Liver (tissue), 9 donors: ENCODE measurements around the gene UBXN6. TPM values are rescaled to one million over a fixed set of nuclear protein-coding genes. Genes with fewer than 3 reads are reported as not detected.

ENCODE experiments used
- DNase-seq: peaks from one replicate; pipeline ENCODE4 v3.0.0-alpha.2; 2017; ENCODE audit warnings: low spot score
- H3K27ac ChIP-seq, 2 donors: one replicate each; pipeline ENCODE4 v1.7.0; 2013; ENCODE audit warnings: inconsistent platforms in 2 of 2, low read length in 2 of 2, control low read depth in 1 of 2, low read depth in 1 of 2, mild to moderate bottlenecking in 1 of 2
- H3K27me3 ChIP-seq, 4 donors: one replicate each; pipeline versions ENCODE4 v1.6.1 to v1.7.0; 2013; ENCODE audit warnings: low read length in 3 of 4, inconsistent platforms in 1 of 4, mild to moderate bottlenecking in 1 of 4, moderate library complexity in 1 of 4; ENCODE audit not compliant: control insufficient read depth in 4 of 4, insufficient read depth in 4 of 4
- H3K36me3 ChIP-seq, 4 donors: one replicate each; pipeline versions ENCODE4 v1.6.1 to v1.7.0; 2013; ENCODE audit warnings: low read length in 3 of 4, mild to moderate bottlenecking in 3 of 4, low read depth in 1 of 4, moderate library complexity in 1 of 4; ENCODE audit not compliant: control insufficient read depth in 4 of 4, insufficient read depth in 3 of 4
- H3K4me1 ChIP-seq, 4 donors: one replicate each; pipeline versions ENCODE4 v1.6.1 to v1.7.0; 2013; ENCODE audit warnings: low read length in 3 of 4, mild to moderate bottlenecking in 3 of 4, moderate library complexity in 1 of 4; ENCODE audit not compliant: control insufficient read depth in 4 of 4, insufficient read depth in 4 of 4
- H3K4me3 ChIP-seq, 3 donors: one replicate each; pipeline versions ENCODE4 v1.6.1 to v1.7.0; 2013; ENCODE audit warnings: low read length in 3 of 3, control low read depth in 1 of 3, low read depth in 1 of 3, mild to moderate bottlenecking in 1 of 3
- H3K9ac ChIP-seq, 2 donors: one replicate each; pipeline ENCODE4 v1.7.0; 2013; ENCODE audit warnings: low read length in 2 of 2, mild to moderate bottlenecking in 2 of 2, moderate library complexity in 2 of 2, control low read depth in 1 of 2, low read depth in 1 of 2
- H3K9me3 ChIP-seq, 4 donors: one replicate each; pipeline versions ENCODE4 v1.6.1 to v1.7.0; 2013; ENCODE audit warnings: low read length in 3 of 4; ENCODE audit not compliant: control insufficient read depth in 4 of 4
- EGR1 ChIP-seq, 2 donors: IDR thresholded peaks; 2 replicates each; pipeline ENCODE4 v1.6.1; 2016 to 2018; ENCODE audit warnings: antibody characterized with exemption in 2 of 2, low read depth in 2 of 2
- FOXA1 ChIP-seq: IDR thresholded peaks from 2 replicates; pipeline ENCODE4 v1.6.1; 2016; ENCODE audit warnings: antibody characterized with exemption
- FOXA2 ChIP-seq: IDR thresholded peaks from 2 replicates; pipeline ENCODE4 v1.6.1; 2016; ENCODE audit warnings: antibody characterized with exemption
- GABPA ChIP-seq, 2 donors: IDR thresholded peaks in 1 of 2; conservative IDR thresholded peaks in 1 of 2; 2 replicates each; pipeline ENCODE4 v1.6.1; 2016; ENCODE audit warnings: antibody characterized with exemption in 2 of 2, mild to moderate bottlenecking in 1 of 2, moderate library complexity in 1 of 2
- HNF4A ChIP-seq, 2 donors: conservative IDR thresholded peaks; 2 replicates each; pipeline ENCODE4 v1.6.1; 2016; ENCODE audit warnings: antibody characterized with exemption in 2 of 2, mild to moderate bottlenecking in 2 of 2
- HNF4G ChIP-seq: IDR thresholded peaks from 2 replicates; pipeline ENCODE4 v1.6.1; 2016; ENCODE audit warnings: antibody characterized with exemption
- JUND ChIP-seq, 2 donors: IDR thresholded peaks; 2 replicates each; pipeline ENCODE4 v1.6.1; 2016; ENCODE audit warnings: antibody characterized with exemption in 2 of 2
- NR2F2 ChIP-seq: IDR thresholded peaks from 2 replicates; pipeline ENCODE4 v1.6.1; 2016; ENCODE audit warnings: antibody characterized with exemption
- RAD21 ChIP-seq, 2 donors: IDR thresholded peaks; 2 replicates each; pipeline ENCODE4 v1.6.1; 2016; ENCODE audit warnings: antibody characterized with exemption in 2 of 2, mild to moderate bottlenecking in 2 of 2
- RXRA ChIP-seq, 2 donors: IDR thresholded peaks; 2 replicates each; pipeline ENCODE4 v1.6.1; 2017 to 2018; ENCODE audit warnings: antibody characterized with exemption in 2 of 2, mild to moderate bottlenecking in 1 of 2
- SP1 ChIP-seq: IDR thresholded peaks from 2 replicates; pipeline ENCODE4 v1.6.1; 2018; ENCODE audit warnings: antibody characterized with exemption, mild to moderate bottlenecking
- TAF1 ChIP-seq: conservative IDR thresholded peaks from 2 replicates; pipeline ENCODE4 v1.6.1; 2016; ENCODE audit warnings: antibody characterized with exemption, mild to moderate bottlenecking
- YY1 ChIP-seq: IDR thresholded peaks from 2 replicates; pipeline ENCODE4 v1.6.1; 2016; ENCODE audit warnings: antibody characterized with exemption, mild to moderate bottlenecking
- WGBS: extraction: QIAGEN DNeasy Blood & Tissue Kit; methylation state at CpG from one replicate; pipeline ENCODE4 v1.1.7; 2013; 5-methylcytosine and 5-hydroxymethylcytosine counted together
- polyA plus RNA-seq, 2 donors: library from polyadenylated mRNA; stranded (reverse) in 1 of 2; unstranded in 1 of 2; fragments of 200-250 nt in 1 of 2; fragments of >200 nt in 1 of 2; fragmentation: Nextera tagmentation in 1 of 2; extraction: Ambion mirVana in 1 of 2; gene quantifications; one replicate each; pipeline versions ENCODE4 v1.2.1 to v1.2.3, GENCODE V29; 2013 to 2015
- total RNA-seq, 2 donors: library from RNA; depleted of rRNA; stranded (reverse); fragments of >200 nt; gene quantifications; one replicate each; pipeline ENCODE4 v1.2.3, GENCODE V29; 2014
- TF ChIP-seq, protein P1 (sequence below): IDR thresholded peaks from 2 replicates; pipeline ENCODE4 v1.6.1; 2016; ENCODE audit warnings: antibody characterized with exemption, mild to moderate bottlenecking
- TF ChIP-seq, protein P2 (sequence below): fragments of 150-350 bp; IDR thresholded peaks from 2 replicates; pipeline ENCODE4 v1.5.1; 2017; ENCODE audit warnings: improper control_type of control experiment, low read depth, low read length; ENCODE audit not compliant: missing input control
- TF ChIP-seq, protein P3 (sequence below): IDR thresholded peaks from 2 replicates; pipeline ENCODE4 v1.6.1; 2016; ENCODE audit warnings: antibody characterized with exemption
- TF ChIP-seq, protein P4 (sequence below): IDR thresholded peaks from 2 replicates; pipeline ENCODE4 v1.6.1; 2016; ENCODE audit warnings: antibody characterized with exemption
- TF ChIP-seq, protein P5 (sequence below): IDR thresholded peaks from 2 replicates; pipeline ENCODE4 v1.6.1; 2016; ENCODE audit warnings: antibody characterized with exemption
- donor health status: healthy.
- donor health status: healthy.
- donor health status: healthy.
- donor health status: healthy.
- donor health status: healthy.

Gene UBXN6
- total and polyA plus RNA-seq, 4 donors: 33.0 to 92.3 (median 54.0) TPM

DNA sequence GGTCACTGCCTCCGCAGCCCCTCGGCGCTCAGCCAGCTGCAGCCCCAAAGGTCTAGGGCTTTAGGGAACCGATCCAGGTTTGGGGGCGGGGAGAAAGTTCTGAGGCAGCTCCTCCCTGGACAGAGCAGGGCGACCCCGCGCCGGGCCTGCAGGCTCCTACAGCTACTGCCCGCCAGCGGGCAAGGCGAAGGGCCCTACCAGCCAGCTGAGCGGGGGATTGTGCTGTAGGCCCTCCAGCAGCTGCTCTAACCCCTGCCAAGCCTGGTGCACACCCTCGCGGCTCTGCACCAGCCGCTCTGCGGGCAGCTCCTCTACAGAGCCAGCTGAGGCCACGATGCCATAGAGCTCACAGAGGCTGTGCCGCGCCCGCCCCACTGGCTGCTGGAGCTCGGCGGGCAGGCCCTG lies 46.7 kb upstream of the UBXN6 start:
- Histone ChIP-seq H3K9ac (no peak overlapping the region), H3K36me3 (peaks cover 12 to 74% (median 25%) of the 10 kb centered on the region in 4 donors), H3K4me3 (no peak overlapping the region), H3K9me3 (no peaks in the 10 kb centered on the region), H3K4me1 (no peaks in the 10 kb centered on the region), H3K27me3 (no peaks in the 10 kb centered on the region), H3K27ac (no peak overlapping the region)
- no peak for DNase-seq
- WGBS: 91% methylated on average over 23 of the region's 23 CpGs
- TF ChIP-seq YY1 (no peak), FOXA1 (no peak), EGR1 (IDR thresholded peaks at IDR 0.05; ENCODE audit: low read depth in 2 of 2) (no peak), TAF1 (no peak), RXRA (IDR thresholded peaks at IDR 0.05) (no peak), JUND (IDR thresholded peaks at IDR 0.05) (no peak), NR2F2 (no peak), FOXA2 (no peak), RAD21 (IDR thresholded peaks at IDR 0.05) (no peak), HNF4G (no peak), HNF4A (conservative IDR thresholded peaks at IDR 0.05) (no peak), SP1 (no peak), GABPA (IDR thresholded peaks at IDR 0.05 in 1 of 2, conservative IDR thresholded peaks at IDR 0.05 in 1 of 2) (no peak)
- TF ChIP-seq, protein P1, sequence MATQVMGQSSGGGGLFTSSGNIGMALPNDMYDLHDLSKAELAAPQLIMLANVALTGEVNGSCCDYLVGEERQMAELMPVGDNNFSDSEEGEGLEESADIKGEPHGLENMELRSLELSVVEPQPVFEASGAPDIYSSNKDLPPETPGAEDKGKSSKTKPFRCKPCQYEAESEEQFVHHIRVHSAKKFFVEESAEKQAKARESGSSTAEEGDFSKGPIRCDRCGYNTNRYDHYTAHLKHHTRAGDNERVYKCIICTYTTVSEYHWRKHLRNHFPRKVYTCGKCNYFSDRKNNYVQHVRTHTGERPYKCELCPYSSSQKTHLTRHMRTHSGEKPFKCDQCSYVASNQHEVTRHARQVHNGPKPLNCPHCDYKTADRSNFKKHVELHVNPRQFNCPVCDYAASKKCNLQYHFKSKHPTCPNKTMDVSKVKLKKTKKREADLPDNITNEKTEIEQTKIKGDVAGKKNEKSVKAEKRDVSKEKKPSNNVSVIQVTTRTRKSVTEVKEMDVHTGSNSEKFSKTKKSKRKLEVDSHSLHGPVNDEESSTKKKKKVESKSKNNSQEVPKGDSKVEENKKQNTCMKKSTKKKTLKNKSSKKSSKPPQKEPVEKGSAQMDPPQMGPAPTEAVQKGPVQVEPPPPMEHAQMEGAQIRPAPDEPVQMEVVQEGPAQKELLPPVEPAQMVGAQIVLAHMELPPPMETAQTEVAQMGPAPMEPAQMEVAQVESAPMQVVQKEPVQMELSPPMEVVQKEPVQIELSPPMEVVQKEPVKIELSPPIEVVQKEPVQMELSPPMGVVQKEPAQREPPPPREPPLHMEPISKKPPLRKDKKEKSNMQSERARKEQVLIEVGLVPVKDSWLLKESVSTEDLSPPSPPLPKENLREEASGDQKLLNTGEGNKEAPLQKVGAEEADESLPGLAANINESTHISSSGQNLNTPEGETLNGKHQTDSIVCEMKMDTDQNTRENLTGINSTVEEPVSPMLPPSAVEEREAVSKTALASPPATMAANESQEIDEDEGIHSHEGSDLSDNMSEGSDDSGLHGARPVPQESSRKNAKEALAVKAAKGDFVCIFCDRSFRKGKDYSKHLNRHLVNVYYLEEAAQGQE: no peak
- TF ChIP-seq, protein P2, sequence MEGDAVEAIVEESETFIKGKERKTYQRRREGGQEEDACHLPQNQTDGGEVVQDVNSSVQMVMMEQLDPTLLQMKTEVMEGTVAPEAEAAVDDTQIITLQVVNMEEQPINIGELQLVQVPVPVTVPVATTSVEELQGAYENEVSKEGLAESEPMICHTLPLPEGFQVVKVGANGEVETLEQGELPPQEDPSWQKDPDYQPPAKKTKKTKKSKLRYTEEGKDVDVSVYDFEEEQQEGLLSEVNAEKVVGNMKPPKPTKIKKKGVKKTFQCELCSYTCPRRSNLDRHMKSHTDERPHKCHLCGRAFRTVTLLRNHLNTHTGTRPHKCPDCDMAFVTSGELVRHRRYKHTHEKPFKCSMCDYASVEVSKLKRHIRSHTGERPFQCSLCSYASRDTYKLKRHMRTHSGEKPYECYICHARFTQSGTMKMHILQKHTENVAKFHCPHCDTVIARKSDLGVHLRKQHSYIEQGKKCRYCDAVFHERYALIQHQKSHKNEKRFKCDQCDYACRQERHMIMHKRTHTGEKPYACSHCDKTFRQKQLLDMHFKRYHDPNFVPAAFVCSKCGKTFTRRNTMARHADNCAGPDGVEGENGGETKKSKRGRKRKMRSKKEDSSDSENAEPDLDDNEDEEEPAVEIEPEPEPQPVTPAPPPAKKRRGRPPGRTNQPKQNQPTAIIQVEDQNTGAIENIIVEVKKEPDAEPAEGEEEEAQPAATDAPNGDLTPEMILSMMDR: no peak
- TF ChIP-seq, protein P3, sequence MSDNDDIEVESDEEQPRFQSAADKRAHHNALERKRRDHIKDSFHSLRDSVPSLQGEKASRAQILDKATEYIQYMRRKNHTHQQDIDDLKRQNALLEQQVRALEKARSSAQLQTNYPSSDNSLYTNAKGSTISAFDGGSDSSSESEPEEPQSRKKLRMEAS: no peak
- TF ChIP-seq, protein P4, sequence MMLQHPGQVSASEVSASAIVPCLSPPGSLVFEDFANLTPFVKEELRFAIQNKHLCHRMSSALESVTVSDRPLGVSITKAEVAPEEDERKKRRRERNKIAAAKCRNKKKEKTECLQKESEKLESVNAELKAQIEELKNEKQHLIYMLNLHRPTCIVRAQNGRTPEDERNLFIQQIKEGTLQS: no peak
- TF ChIP-seq, protein P5, sequence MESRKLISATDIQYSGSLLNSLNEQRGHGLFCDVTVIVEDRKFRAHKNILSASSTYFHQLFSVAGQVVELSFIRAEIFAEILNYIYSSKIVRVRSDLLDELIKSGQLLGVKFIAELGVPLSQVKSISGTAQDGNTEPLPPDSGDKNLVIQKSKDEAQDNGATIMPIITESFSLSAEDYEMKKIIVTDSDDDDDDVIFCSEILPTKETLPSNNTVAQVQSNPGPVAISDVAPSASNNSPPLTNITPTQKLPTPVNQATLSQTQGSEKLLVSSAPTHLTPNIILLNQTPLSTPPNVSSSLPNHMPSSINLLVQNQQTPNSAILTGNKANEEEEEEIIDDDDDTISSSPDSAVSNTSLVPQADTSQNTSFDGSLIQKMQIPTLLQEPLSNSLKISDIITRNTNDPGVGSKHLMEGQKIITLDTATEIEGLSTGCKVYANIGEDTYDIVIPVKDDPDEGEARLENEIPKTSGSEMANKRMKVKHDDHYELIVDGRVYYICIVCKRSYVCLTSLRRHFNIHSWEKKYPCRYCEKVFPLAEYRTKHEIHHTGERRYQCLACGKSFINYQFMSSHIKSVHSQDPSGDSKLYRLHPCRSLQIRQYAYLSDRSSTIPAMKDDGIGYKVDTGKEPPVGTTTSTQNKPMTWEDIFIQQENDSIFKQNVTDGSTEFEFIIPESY: no peak
